ENCODE data around the gene NNT. TPM values are rescaled to one million over a fixed set of nuclear protein-coding genes. Genes with fewer than 3 reads are reported as not detected.
"Not testable (repeated sequence)": the region's sequence is repeated elsewhere in the genome, so short reads cannot be mapped to it uniquely, and the experiment has no call there.

NNT gene
- polyA plus RNA-seq, 3 donors: 17.1 to 47.2 (median 41.2) TPM

- H3K4me3 ChIP-seq (replicated peaks in 1 of 3; ENCODE audit: low read depth in 2 of 3, low read length in 3 of 3): no peak overlapping the region
- peaks cover 13 to 18% of the 10 kb centered on the region in 2 donors for H3K36me3 Mint-ChIP-seq
- H3K4me2 ChIP-seq (replicated peaks; ENCODE audit: extremely low read depth, low read length, poor library complexity, severe bottlenecking): no peak overlapping the region
- DNase-seq: no peak
- H3K4me1 Mint-ChIP-seq: no peaks in the 10 kb centered on the region
- intact Hi-C loops (cut with micrococcal nuclease): no loop called here
- H3K4me1 ChIP-seq (ENCODE audit: control insufficient read depth in 1 of 2, insufficient read depth in 2 of 2, low read length in 2 of 2): no peaks in the 10 kb centered on the region
- H3K9me3 ChIP-seq (replicated peaks in 1 of 2; ENCODE audit: control insufficient read depth in 1 of 2, insufficient read depth in 1 of 2, low read length in 2 of 2): peaks cover 0 to 5% of the 10 kb centered on the region in 2 donors
- no peaks in the 10 kb centered on the region for H3K27me3 ChIP-seq (ENCODE audit: control insufficient read depth in 2 of 2, insufficient read depth in 2 of 2, low read length in 2 of 2)
- no peaks in the 10 kb centered on the region for H4K20me1 ChIP-seq (ENCODE audit: insufficient read depth, low read length)
- H3K27me3 Mint-ChIP-seq (ENCODE audit: low read depth in 3 of 3): peaks cover 0 to 3% (median 0%) of the 10 kb centered on the region in 3 donors
- no peaks in the 10 kb centered on the region for H3K36me3 ChIP-seq (replicated peaks in 1 of 2; ENCODE audit: control insufficient read depth in 1 of 2, insufficient read depth in 2 of 2, low read length in 2 of 2)
- no peak overlapping the region for H3K4me3 Mint-ChIP-seq
- H2AFZ ChIP-seq (ENCODE audit: insufficient read depth, low read depth, low read length, poor library complexity, severe bottlenecking): no peak overlapping the region
- H3K9me3 Mint-ChIP-seq: peaks cover 0 to 7% (median 5%) of the 10 kb centered on the region in 7 donors
- no CpG with 5 or more reads among the region's 2 CpGs for WGBS (ENCODE audit: insufficient coverage)
- TF ChIP-seq CTCF (IDR thresholded peaks at IDR 0.05): no peak
- H3K9ac ChIP-seq (ENCODE audit: insufficient read depth, low read length, poor library complexity, severe bottlenecking): no peak overlapping the region
- no peak overlapping the region for H3K27ac Mint-ChIP-seq
- no peaks in the 10 kb centered on the region for H3K79me2 ChIP-seq (ENCODE audit: insufficient read depth, low read length)
- no peak overlapping the region for H3K27ac ChIP-seq (ENCODE audit: low read depth in 1 of 2, low read length in 2 of 2)
These were observed 30.6 kb upstream of the NNT start for GRCh38 chr5:43572357-43572756.

- Histone ChIP-seq H3K9ac (ENCODE audit: insufficient read depth, low read length, poor library complexity, severe bottlenecking) (no peak overlapping the region), H3K4me3 (replicated peaks in 1 of 3; ENCODE audit: low read depth in 2 of 3, low read length in 3 of 3) (no peak overlapping the region), H3K27me3 (ENCODE audit: control insufficient read depth in 2 of 2, insufficient read depth in 2 of 2, low read length in 2 of 2) (no peaks in the 10 kb centered on the region), H4K20me1 (ENCODE audit: insufficient read depth, low read length) (no peaks in the 10 kb centered on the region), H2AFZ (ENCODE audit: insufficient read depth, low read depth, low read length, poor library complexity, severe bottlenecking) (no peak overlapping the region), H3K27ac (ENCODE audit: low read depth in 1 of 2, low read length in 2 of 2) (no peak overlapping the region), H3K36me3 (replicated peaks in 1 of 2; ENCODE audit: control insufficient read depth in 1 of 2, insufficient read depth in 2 of 2, low read length in 2 of 2) (no peaks in the 10 kb centered on the region), H3K4me2 (replicated peaks; ENCODE audit: extremely low read depth, low read length, poor library complexity, severe bottlenecking) (no peak overlapping the region), H3K4me1 (ENCODE audit: control insufficient read depth in 1 of 2, insufficient read depth in 2 of 2, low read length in 2 of 2) (no peaks in the 10 kb centered on the region), H3K79me2 (ENCODE audit: insufficient read depth, low read length) (no peaks in the 10 kb centered on the region), H3K9me3 (replicated peaks in 1 of 2; ENCODE audit: control insufficient read depth in 1 of 2, insufficient read depth in 1 of 2, low read length in 2 of 2) (peaks cover 0 to 5% of the 10 kb centered on the region in 2 donors)
- WGBS (ENCODE audit: insufficient coverage): no CpG with 5 or more reads among the region's 1 CpG
- intact Hi-C loops (cut with micrococcal nuclease): no loop called here
- H3K4me3 Mint-ChIP-seq: no peak overlapping the region
- H3K36me3 Mint-ChIP-seq: peaks cover 13 to 18% of the 10 kb centered on the region in 2 donors
- no peak for DNase-seq
- H3K4me1 Mint-ChIP-seq: no peaks in the 10 kb centered on the region
- TF ChIP-seq CTCF (IDR thresholded peaks at IDR 0.05): no peak
- no peak overlapping the region for H3K27ac Mint-ChIP-seq
- peaks cover 0 to 3% (median 0%) of the 10 kb centered on the region in 3 donors for H3K27me3 Mint-ChIP-seq (ENCODE audit: low read depth in 3 of 3)
- peaks cover 0 to 7% (median 5%) of the 10 kb centered on the region in 7 donors for H3K9me3 Mint-ChIP-seq
These were observed 29.9 kb upstream of the NNT start for GRCh38 chr5:43573058-43573457.

- H3K79me2 ChIP-seq (ENCODE audit: insufficient read depth, low read length); H3K27ac ChIP-seq (ENCODE audit: low read depth in 1 of 2, low read length in 2 of 2); H2AFZ ChIP-seq (ENCODE audit: insufficient read depth, low read depth, low read length, poor library complexity, severe bottlenecking); intact Hi-C loops (cut with micrococcal nuclease); H3K4me3 ChIP-seq (replicated peaks in 1 of 3; ENCODE audit: low read depth in 2 of 3, low read length in 3 of 3); H3K27me3 ChIP-seq (ENCODE audit: control insufficient read depth in 2 of 2, insufficient read depth in 2 of 2, low read length in 2 of 2); H4K20me1 ChIP-seq (ENCODE audit: insufficient read depth, low read length); DNase-seq; H3K4me3 Mint-ChIP-seq; H3K9me3 ChIP-seq (replicated peaks in 1 of 2; ENCODE audit: control insufficient read depth in 1 of 2, insufficient read depth in 1 of 2, low read length in 2 of 2); H3K4me1 Mint-ChIP-seq; H3K9me3 Mint-ChIP-seq; H3K4me2 ChIP-seq (replicated peaks; ENCODE audit: extremely low read depth, low read length, poor library complexity, severe bottlenecking); H3K36me3 ChIP-seq (replicated peaks in 1 of 2; ENCODE audit: control insufficient read depth in 1 of 2, insufficient read depth in 2 of 2, low read length in 2 of 2); H3K9ac ChIP-seq (ENCODE audit: insufficient read depth, low read length, poor library complexity, severe bottlenecking); H3K27me3 Mint-ChIP-seq (ENCODE audit: low read depth in 3 of 3); H3K4me1 ChIP-seq (ENCODE audit: control insufficient read depth in 1 of 2, insufficient read depth in 2 of 2, low read length in 2 of 2): not testable (repeated sequence)
- WGBS (ENCODE audit: insufficient coverage): 95% methylated on average over 3 of the region's 10 CpGs
- peaks cover 14 to 24% of the 10 kb centered on the region in 2 donors for H3K36me3 Mint-ChIP-seq
- H3K27ac Mint-ChIP-seq: peak overlapping the region in 2 of 7 donors; percentile 30 to 54
These were observed 22.4 kb upstream of the NNT start for GRCh38 chr5:43580402-43581210.
